Heart right ventricle (tissue), 16 donors: Measurements from ENCODE around the gene ATXN7. TPM values are rescaled to one million over a fixed set of nuclear protein-coding genes. Genes with fewer than 3 reads are reported as not detected.

ENCODE experiments used
- ATAC-seq, 8 donors: fragments of 200-7000 bp; cut with Tn5 transposase; one replicate each; pipeline ENCODE4 v1.9.1; 2020; ENCODE audit warnings: mild to moderate bottlenecking in 8 of 8, moderate library complexity in 8 of 8, moderate number of reproducible peaks in 1 of 8
- DNase-seq, 2 donors: peaks; one replicate each; pipeline ENCODE4 v3.0.0-alpha.2; 2020
- H3K27ac ChIP-seq, 10 donors: fragments of 200-600 bp; sonication (generic) in 2 of 10; one replicate each; pipeline versions ENCODE4 v1.5.0 to v1.8.0; 2020 to 2022; ENCODE audit warnings: mild to moderate bottlenecking in 3 of 10
- H3K27me3 ChIP-seq, 7 donors: fragments of 200-600 bp; one replicate each; pipeline ENCODE4 v1.8.0; 2021 to 2022; ENCODE audit warnings: mild to moderate bottlenecking in 2 of 7
- H3K36me3 ChIP-seq, 9 donors: fragments of 200-600 bp; sonication (generic) in 1 of 9; one replicate each; pipeline versions ENCODE4 v1.5.0 to v1.8.0; 2020 to 2022; ENCODE audit warnings: mild to moderate bottlenecking in 2 of 9
- H3K4me1 ChIP-seq, 9 donors: fragments of 200-600 bp; sonication (generic) in 1 of 9; one replicate each; pipeline versions ENCODE4 v1.5.0 to v1.8.0; 2020 to 2022; ENCODE audit warnings: mild to moderate bottlenecking in 4 of 9
- H3K4me3 ChIP-seq, 10 donors: fragments of 200-600 bp; sonication (generic) in 2 of 10; one replicate each; pipeline versions ENCODE4 v1.5.0 to v1.8.0; 2020 to 2022; ENCODE audit warnings: mild to moderate bottlenecking in 7 of 10, moderate library complexity in 2 of 10
- H3K9me3 ChIP-seq, 11 donors: fragments of 200-600 bp in 10 of 11; sonication (generic) in 2 of 11; one replicate each; pipeline versions ENCODE4 v1.5.0 to v1.8.0; 2013 to 2022; ENCODE audit warnings: mild to moderate bottlenecking in 2 of 11, control low read depth in 1 of 11, moderate library complexity in 1 of 11
- CTCF ChIP-seq, 9 donors: fragments of 200-600 bp; sonication (generic) in 2 of 9; IDR thresholded peaks; one replicate each; pipeline versions ENCODE4 v1.5.0 to v1.8.0; 2021 to 2022; ENCODE audit warnings: antibody characterized with exemption in 9 of 9, mild to moderate bottlenecking in 5 of 9, moderate library complexity in 1 of 9
- WGBS, 2 donors: extraction: QIAGEN DNeasy Blood & Tissue Kit; methylation state at CpG; one replicate each; pipeline ENCODE4 v1.1.7; 2013; ENCODE audit warnings: inconsistent platforms in 1 of 2; 5-methylcytosine and 5-hydroxymethylcytosine counted together
- intact Hi-C, 10 donors: fragments of 100-400 bp; cut with DNase I; formaldehyde crosslinking; loops; one replicate each; pipeline versions ENCODE4 v1.11.1 to v1.14.2; 2022
- polyA plus RNA-seq, 2 donors: library from polyadenylated mRNA; stranded (reverse); fragments of 200-250 nt; gene quantifications; one replicate each; pipeline ENCODE4 v1.2.3, GENCODE V29; 2013
- total RNA-seq, 10 donors: library from RNA; stranded (reverse); fragmentation: NEBNext Ultra II Directional in 3 of 10; extraction: Animal tissue kit (Norgen Biotek cat#: 25700) in 3 of 10; gene quantifications; one replicate each; pipeline versions ENCODE4 v1.2.1 to v1.2.4, GENCODE V29; 2021 to 2023
- donor health status: Arrhythmogenic right ventricular cardiomyopathy.
- donor health status: ischemic (EF 13 %, LVEDD 7.1; RV severe dilation, severe dysfunction).
- donor health status: healthy with polysubstance abuse.
- donor health status: DM: no; HTN: yes; CAD: no.
- donor health status: DM: no; HTN: no; CAD: no.
- donor health status: ischemic (EF 25% LVEDD 6.9; RV normal size, moderate dysfunction).
- donor health status: ischemic (EF 25% LVEDD 5.7; RV mildly dilated, moderate dysfunction).
- donor health status: healthy.
- donor health status: DM: yes; HTN: yes; CAD: no.
- donor health status: Ischemic cardiomyopathy.
- donor health status: ischemic (EF 35%, LVEDD 5.7; RV mildly dilated, moderate dysfunction).
- donor health status: nonischemic (EF 11% LVEDD 7.7; RV severe dilation, severe dysfunction).
- donor health status: DM: yes; HTN: yes; CAD: no.
- donor health status: PGD.
- donor health status: ischemic (EF 29% LVEDD 5.4; RV normal size, mild dysfunction).
- donor health status: nonischemic (EF 23%, LVEDD 6.1; RV moderate dilation, normal function).

The ATXN7 gene
- total and polyA plus RNA-seq, 12 donors, result 1.7 to 31.0 (median 19.6) TPM

GRCh38 chr3:63910001-63910400 is 46.3 kb downstream of the ATXN7 start:
- no peak for TF ChIP-seq CTCF (IDR thresholded peaks at IDR 0.05)
- ATAC-seq (no peak), DNase-seq (no peak)
- H3K4me3 ChIP-seq, result no peak overlapping the region
- no peak overlapping the region for H3K27ac ChIP-seq
- peaks cover 4 to 49% (median 38%) of the 10 kb centered on the region in 9 donors for H3K4me1 ChIP-seq
- WGBS, 2 donors, result 95% methylated on average over 4 of the region's 4 CpGs
- intact Hi-C loops, result loop anchor here in 8 of 10 donors (5.0 to 10.0 kb wide), 7 partner anchors 43 to 87 kb away; partner anchors contain the start of genes ATXN7 (in 2 of the 8) and THOC7 (in 2 of the 8)
- H3K27me3 ChIP-seq, result no peaks in the 10 kb centered on the region
- peaks cover 0 to 18% (median 0%) of the 10 kb centered on the region in 9 donors for H3K36me3 ChIP-seq
- H3K9me3 ChIP-seq, result no peaks in the 10 kb centered on the region

- no peaks in the 10 kb centered on the region for H3K27me3 ChIP-seq
- H3K9me3 ChIP-seq, result no peaks in the 10 kb centered on the region
- intact Hi-C loops, result loop anchor here in 8 of 10 donors (5.0 to 10.0 kb wide), 7 partner anchors 44 to 86 kb away; partner anchors contain the start of genes ATXN7 (in 2 of the 8) and THOC7 (in 2 of the 8)
- 45 to 77% methylated on average over 1 of the region's 1 CpG for WGBS, 2 donors
- no peak for DNase-seq
- ATAC-seq, result no peak
- H3K36me3 ChIP-seq, result peaks cover 0 to 19% (median 3%) of the 10 kb centered on the region in 9 donors
- peak overlapping the region in 8 of 10 donors; percentile 96 to 100 (median 98) for H3K27ac ChIP-seq
- H3K4me1 ChIP-seq, result peaks cover 4 to 49% (median 38%) of the 10 kb centered on the region in 9 donors
- peak overlapping the region in 6 of 10 donors; percentile 66 to 97 (median 78) for H3K4me3 ChIP-seq
- TF ChIP-seq CTCF (IDR thresholded peaks at IDR 0.05), result no peak
Measured at GRCh38 chr3:63910891-63911290, 47.2 kb downstream of the ATXN7 start.

- Histone ChIP-seq H3K4me3 (peak overlapping the region; percentile 66 to 97 (median 73)), H3K9me3 (no peaks in the 10 kb centered on the region), H3K27ac (peak overlapping the region; percentile 90 to 100 (median 98)), H3K36me3 (peaks cover 0 to 19% (median 5%) of the 10 kb centered on the region in 9 donors), H3K27me3 (no peaks in the 10 kb centered on the region), H3K4me1 (peaks cover 4 to 49% (median 38%) of the 10 kb centered on the region in 9 donors)
- DNase-seq, result no peak
- TF ChIP-seq CTCF (IDR thresholded peaks at IDR 0.05), result no peak
- intact Hi-C loops, result loop anchor here in 8 of 10 donors (5.0 to 10.0 kb wide), 7 partner anchors 44 to 86 kb away; partner anchors contain the start of genes ATXN7 (in 2 of the 8) and THOC7 (in 2 of the 8)
- ATAC-seq, result peak in 2 of 8 donors; percentile 16 to 20
- WGBS, 2 donors, result 0 to 1% methylated on average over 18 of the region's 18 CpGs
Measured at GRCh38 chr3:63911509-63911872, 47.8 kb downstream of the ATXN7 start.

- WGBS, 2 donors, result 0% methylated on average over 100 to 114 of the region's 115 CpGs
- Histone ChIP-seq H3K4me1 (peaks cover 4 to 49% (median 38%) of the 10 kb centered on the region in 9 donors), H3K36me3 (peaks cover 0 to 25% (median 5%) of the 10 kb centered on the region in 9 donors), H3K27me3 (no peaks in the 10 kb centered on the region), H3K9me3 (no peaks in the 10 kb centered on the region), H3K27ac (peak within 1 kb of the TSS; percentile 90 to 100 (median 98)), H3K4me3 (peak within 1 kb of the TSS; percentile 66 to 97 (median 73))
- TF ChIP-seq CTCF (IDR thresholded peaks at IDR 0.05), result peak in 3 of 9 donors; percentile 10 to 45 (median 22)
- DNase-seq (peak; percentile 92 to 93), ATAC-seq (peak; percentile 92 to 95 (median 94))
- intact Hi-C loops, result loop anchor here in 8 of 10 donors (5.0 to 10.0 kb wide), 7 partner anchors 45 to 85 kb away; partner anchors contain the start of genes ATXN7 (in 2 of the 8) and THOC7 (in 2 of the 8)
Measured at GRCh38 chr3:63911873-63912767, 48.5 kb downstream of the ATXN7 start, which contains the start of gene SCAANT1. Gene SCAANT1 (minus strand): TSS chr3:63912383.
